ENCODE results near the gene CUX1. TPM values are rescaled to one million over a fixed set of nuclear protein-coding genes. Genes with fewer than 3 reads are reported as not detected.
"Not testable (repeated sequence)": the region's sequence is repeated elsewhere in the genome, so short reads cannot be mapped to it uniquely, and the experiment has no call there.

CUX1 gene
- total RNA-seq, 3 donors from 2014 or later = 35.1 to 54.4 (median 41.1) TPM

GRCh38 chr7:102046373-102047117, 229.1 kb downstream of the CUX1 start:
- Histone ChIP-seq H3K4me1 (no peaks in the 10 kb centered on the region), H3K36me3 (no peaks in the 10 kb centered on the region), H3K4me3 (no peak overlapping the region), H3K9me3 (no peaks in the 10 kb centered on the region), H3K27ac (no peak overlapping the region), H3K27me3 (no peaks in the 10 kb centered on the region)
- TF ChIP-seq POLR2A (IDR thresholded peaks at IDR 0.05) (no peak), CTCF (IDR thresholded peaks at IDR 0.05) (no peak), POLR2AphosphoS5 (IDR thresholded peaks at IDR 0.05) (no peak)
- no peak for DNase-seq (ENCODE audit: low spot score in 2 of 2)
- intact Hi-C loops (cut with DNase I; ENCODE audit: low total_unique reads) = no loop called here

DNA sequence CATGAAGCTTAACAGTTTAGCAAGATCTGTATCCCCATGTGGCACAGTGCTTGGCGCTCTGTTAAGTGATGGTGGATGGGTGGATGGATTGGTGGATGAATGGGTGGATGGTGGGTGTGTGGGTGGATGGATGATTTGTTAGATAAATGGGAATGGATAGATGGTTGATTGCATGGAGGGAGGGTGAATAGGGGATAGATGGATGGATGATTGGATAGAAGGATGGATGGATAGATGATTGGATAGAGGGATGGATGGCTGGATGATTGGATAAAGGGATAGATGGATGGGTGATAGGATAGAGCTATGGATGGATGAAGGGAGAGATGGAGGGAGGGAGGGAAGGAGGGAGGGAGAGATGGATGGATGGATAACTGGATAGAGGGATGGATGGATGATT, 229.7 kb downstream of the CUX1 start:
- Histone ChIP-seq H3K4me1 (no peaks in the 10 kb centered on the region), H3K27me3 (no peaks in the 10 kb centered on the region), H3K9me3 (no peaks in the 10 kb centered on the region), H3K27ac (no peak overlapping the region), H3K4me3 (no peak overlapping the region), H3K36me3 (no peaks in the 10 kb centered on the region)
- DNase-seq (ENCODE audit: low spot score in 2 of 2) = no peak
- TF ChIP-seq POLR2AphosphoS5 (IDR thresholded peaks at IDR 0.05) (no peak), CTCF (IDR thresholded peaks at IDR 0.05) (no peak), POLR2A (IDR thresholded peaks at IDR 0.05) (no peak)
- intact Hi-C loops (cut with DNase I; ENCODE audit: low total_unique reads) = no loop called here

GRCh38 chr7:102049765-102050164, 232.3 kb downstream of the CUX1 start:
- no peak overlapping the region for H3K4me3 ChIP-seq
- no peak for TF ChIP-seq CTCF (IDR thresholded peaks at IDR 0.05)
- no peak for TF ChIP-seq POLR2A (IDR thresholded peaks at IDR 0.05)
- no peak for TF ChIP-seq POLR2AphosphoS5 (IDR thresholded peaks at IDR 0.05)
- H3K27ac ChIP-seq = no peak overlapping the region
- intact Hi-C loops (cut with DNase I; ENCODE audit: low total_unique reads) = no loop called here
- no peak for DNase-seq (ENCODE audit: low spot score in 2 of 2)
- H3K27me3 ChIP-seq = no peaks in the 10 kb centered on the region
- H3K9me3 ChIP-seq = peaks cover 8% of the 10 kb centered on the region in 2 donors
- H3K4me1 ChIP-seq = no peaks in the 10 kb centered on the region
- no peaks in the 10 kb centered on the region for H3K36me3 ChIP-seq

- H3K36me3 ChIP-seq = no peaks in the 10 kb centered on the region
- no peaks in the 10 kb centered on the region for H3K27me3 ChIP-seq
- no peaks in the 10 kb centered on the region for H3K4me1 ChIP-seq
- intact Hi-C loops (cut with DNase I; ENCODE audit: low total_unique reads) = no loop called here
- no peak overlapping the region for H3K4me3 ChIP-seq
- peaks cover 8 to 9% of the 10 kb centered on the region in 2 donors for H3K9me3 ChIP-seq
- TF ChIP-seq CTCF (IDR thresholded peaks at IDR 0.05) (no peak), POLR2AphosphoS5 (IDR thresholded peaks at IDR 0.05) (no peak), POLR2A (IDR thresholded peaks at IDR 0.05) (no peak)
- no peak overlapping the region for H3K27ac ChIP-seq
- no peak for DNase-seq (ENCODE audit: low spot score in 2 of 2)
These were observed 233.5 kb downstream of the CUX1 start for GRCh38 chr7:102050864-102051460.

GRCh38 chr7:102051736-102052135, 234.3 kb downstream of the CUX1 start:
- DNase-seq (ENCODE audit: low spot score in 2 of 2); H3K36me3 ChIP-seq; H3K27ac ChIP-seq; H3K4me1 ChIP-seq; H3K4me3 ChIP-seq; H3K27me3 ChIP-seq; intact Hi-C loops (cut with DNase I; ENCODE audit: low total_unique reads): not testable (repeated sequence)
- peaks cover 8 to 13% of the 10 kb centered on the region in 2 donors for H3K9me3 ChIP-seq

Data from breast epithelium (tissue), 4 donors.